ENCODE measurements around the gene TUBB3. TPM values are rescaled to one million over a fixed set of nuclear protein-coding genes. Genes with fewer than 3 reads are reported as not detected.

Gene TUBB3
- total and polyA plus RNA-seq, 2 of the 8 experiments (the other 6 are each of a cell fraction or from before 2014, with no cell fraction given) = 275 to 393 TPM

DNA sequence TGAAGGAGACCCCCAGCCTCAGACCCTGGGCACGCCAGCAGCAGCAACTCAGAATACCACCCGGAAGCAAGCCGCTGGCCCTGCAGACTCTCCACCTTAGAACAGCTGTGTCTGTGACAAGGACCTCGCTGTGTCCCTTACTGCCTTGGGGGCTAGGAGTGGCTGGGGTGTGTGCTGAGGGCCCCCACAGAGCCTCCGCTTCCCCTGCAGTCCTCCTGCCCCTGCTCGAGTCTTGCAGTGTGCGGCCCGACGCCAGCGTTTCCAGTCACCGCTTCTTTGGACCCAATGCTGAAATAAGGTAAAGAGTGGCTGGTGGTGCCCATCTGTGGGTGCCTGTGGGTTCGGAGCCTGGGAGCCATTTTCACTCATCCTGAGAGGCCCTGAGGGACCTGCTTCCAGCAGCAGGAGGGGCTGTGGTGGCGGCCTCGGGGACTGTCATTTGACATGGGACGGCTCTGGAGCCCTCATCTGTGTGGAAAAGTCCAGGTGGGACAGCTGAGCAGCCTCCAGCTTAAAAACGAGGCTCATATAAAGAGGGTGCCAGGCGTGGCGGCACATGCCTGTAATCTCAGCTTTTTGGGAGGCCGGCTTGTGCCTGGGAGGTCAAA, 19.1 kb upstream of the TUBB3 start:
- Histone ChIP-seq H2AK5ac (ENCODE audit: low read depth, low read length) (no peak overlapping the region), H3K27ac (ENCODE audit: low read depth, low read length) (no peak overlapping the region), H3K4me3 (ENCODE audit: extremely low read depth in 1 of 4, insufficient read depth in 2 of 4, low read depth in 3 of 4, low read length in 4 of 4) (no peak overlapping the region), H4K91ac (replicated peaks; ENCODE audit: insufficient read length, low read length) (no peak overlapping the region), H2BK5ac (ENCODE audit: low read depth, low read length) (no peak overlapping the region), H3K14ac (ENCODE audit: insufficient read length) (no peak overlapping the region), H3K79me1 (ENCODE audit: low read depth, low read length) (no peaks in the 10 kb centered on the region), H4K8ac (ENCODE audit: extremely low read depth, insufficient read depth, low read length) (no peak overlapping the region; the same call in 1 of the 2 replicates), H3K56ac (replicated peaks; ENCODE audit: insufficient read length, low read depth, low read length) (no peak overlapping the region), H3K23me2 (ENCODE audit: low read depth, low read length) (no peaks in the 10 kb centered on the region; the same call in 1 of the 2 replicates), H4K5ac (ENCODE audit: insufficient read length, low read depth, low read length) (no peak overlapping the region), H2BK20ac (ENCODE audit: low read length) (no peak overlapping the region), H2AFZ (ENCODE audit: low read length) (no peak overlapping the region), H4K20me1 (replicated peaks in 1 of 2; ENCODE audit: control insufficient read depth in 1 of 2, insufficient read depth in 2 of 2, low read length in 2 of 2) (peaks cover 0 to 3% of the 10 kb centered on the region in 2 experiments), H3K4me1 (replicated peaks in 1 of 4; ENCODE audit: control insufficient read depth in 3 of 4, insufficient read depth in 4 of 4, low read length in 3 of 4) (no peaks in the 10 kb centered on the region), H2BK120ac (replicated peaks; ENCODE audit: low read depth, low read length) (no peak overlapping the region), H3K4ac (replicated peaks; ENCODE audit: insufficient read length, low read depth, low read length) (no peak overlapping the region), H3K79me2 (ENCODE audit: control insufficient read depth in 1 of 2, insufficient read depth in 2 of 2, low read length in 2 of 2) (no peaks in the 10 kb centered on the region), H3K4me2 (ENCODE audit: insufficient read depth in 1 of 2, low read depth in 2 of 2, low read length in 2 of 2) (no peak overlapping the region), H3K27me3 (replicated peaks in 1 of 4; ENCODE audit: control insufficient read depth in 3 of 4, extremely low read depth in 1 of 4, insufficient read depth in 3 of 4, low read length in 3 of 4) (no peaks in the 10 kb centered on the region), H2BK15ac (ENCODE audit: low read length) (no peak overlapping the region), H3K18ac (ENCODE audit: extremely low read depth, low read length) (no peak overlapping the region), H3K9me3 (ENCODE audit: insufficient read depth in 2 of 2, low read depth in 1 of 2, low read length in 1 of 2) (peaks cover 0 to 19% of the 10 kb centered on the region in 2 experiments; a peak in 3 of 4 replicates), H3K9ac (replicated peaks in 1 of 4; ENCODE audit: extremely low read depth in 1 of 4, low read depth in 3 of 4, low read length in 3 of 4) (no peak overlapping the region), H3K23ac (ENCODE audit: insufficient read length) (no peak overlapping the region), H2BK12ac (ENCODE audit: low read depth, low read length) (no peak overlapping the region), H3K36me3 (ENCODE audit: control insufficient read depth in 2 of 4, insufficient read depth in 4 of 4, low read length in 3 of 4) (peaks cover 3 to 26% (median 17%) of the 10 kb centered on the region in 4 experiments; a peak in 7 of 8 replicates)
- ChIA-PET CTCF (ENCODE audit: partially characterized antibody) (no interaction called here), POLR2A (ENCODE audit: partially characterized antibody) (interaction anchor here (1.0 to 1.3 kb wide), 4 partner anchors 11 to 76 kb away, joined by 3 to 6 read pairs (median 4); partner anchors contain the start of genes SPIRE2 and TUBB3)
- 94% methylated on average over 19 of the region's 19 CpGs; no CpG with 5 or more reads in 1 of the 2 experiments for WGBS, 2 experiments (ENCODE audit: extremely low coverage in 1 of 2, insufficient coverage in 1 of 2, insufficient read length in 1 of 2, insufficient replicate concordance in 2 of 2, low coverage in 1 of 2, low lambda C conversion rate in 2 of 2, missing lambda C conversion rate in 1 of 2)
- FAIRE-seq (no peak), DNase-seq (ENCODE audit: low read depth in 1 of 2, low spot score in 2 of 2) (no peak)
- TF ChIP-seq TCF12 (IDR thresholded peaks at IDR 0.05; ENCODE audit: low read depth, low read length) (no peak), TBP (IDR thresholded peaks at IDR 0.05; ENCODE audit: low read depth, low read length) (no peak), SP4 (IDR thresholded peaks at IDR 0.05; ENCODE audit: low read length) (no peak), SP2 (IDR thresholded peaks at IDR 0.05; ENCODE audit: low read length) (no peak), RNF2 (IDR thresholded peaks at IDR 0.05; ENCODE audit: borderline replicate concordance, low read depth, low read length, missing control alignments, poor library complexity, severe bottlenecking) (no peak), TAF1 (IDR thresholded peaks at IDR 0.05; ENCODE audit: low read depth, low read length) (no peak), KDM1A (IDR thresholded peaks at IDR 0.05; ENCODE audit: borderline replicate concordance, low read length) (no peak), CREB1 (IDR thresholded peaks at IDR 0.05) (no peak), POLR2AphosphoS5 (IDR thresholded peaks at IDR 0.05; ENCODE audit: low read depth, low read length) (no peak), CHD2 (IDR thresholded peaks at IDR 0.05; ENCODE audit: low read length) (no peak)
- TF ChIP-seq, protein P1, sequence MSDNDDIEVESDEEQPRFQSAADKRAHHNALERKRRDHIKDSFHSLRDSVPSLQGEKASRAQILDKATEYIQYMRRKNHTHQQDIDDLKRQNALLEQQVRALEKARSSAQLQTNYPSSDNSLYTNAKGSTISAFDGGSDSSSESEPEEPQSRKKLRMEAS (IDR thresholded peaks at IDR 0.05) = no peak
- TF ChIP-seq, protein P2, sequence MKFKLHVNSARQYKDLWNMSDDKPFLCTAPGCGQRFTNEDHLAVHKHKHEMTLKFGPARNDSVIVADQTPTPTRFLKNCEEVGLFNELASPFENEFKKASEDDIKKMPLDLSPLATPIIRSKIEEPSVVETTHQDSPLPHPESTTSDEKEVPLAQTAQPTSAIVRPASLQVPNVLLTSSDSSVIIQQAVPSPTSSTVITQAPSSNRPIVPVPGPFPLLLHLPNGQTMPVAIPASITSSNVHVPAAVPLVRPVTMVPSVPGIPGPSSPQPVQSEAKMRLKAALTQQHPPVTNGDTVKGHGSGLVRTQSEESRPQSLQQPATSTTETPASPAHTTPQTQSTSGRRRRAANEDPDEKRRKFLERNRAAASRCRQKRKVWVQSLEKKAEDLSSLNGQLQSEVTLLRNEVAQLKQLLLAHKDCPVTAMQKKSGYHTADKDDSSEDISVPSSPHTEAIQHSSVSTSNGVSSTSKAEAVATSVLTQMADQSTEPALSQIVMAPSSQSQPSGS (IDR thresholded peaks at IDR 0.05; ENCODE audit: low read length) = no peak
